ENCODE data around the gene PCSK6.
"Not testable (repeated sequence)": the region's sequence is repeated elsewhere in the genome, so short reads cannot be mapped to it uniquely, and the experiment has no call there.

The PCSK6 gene

DNA sequence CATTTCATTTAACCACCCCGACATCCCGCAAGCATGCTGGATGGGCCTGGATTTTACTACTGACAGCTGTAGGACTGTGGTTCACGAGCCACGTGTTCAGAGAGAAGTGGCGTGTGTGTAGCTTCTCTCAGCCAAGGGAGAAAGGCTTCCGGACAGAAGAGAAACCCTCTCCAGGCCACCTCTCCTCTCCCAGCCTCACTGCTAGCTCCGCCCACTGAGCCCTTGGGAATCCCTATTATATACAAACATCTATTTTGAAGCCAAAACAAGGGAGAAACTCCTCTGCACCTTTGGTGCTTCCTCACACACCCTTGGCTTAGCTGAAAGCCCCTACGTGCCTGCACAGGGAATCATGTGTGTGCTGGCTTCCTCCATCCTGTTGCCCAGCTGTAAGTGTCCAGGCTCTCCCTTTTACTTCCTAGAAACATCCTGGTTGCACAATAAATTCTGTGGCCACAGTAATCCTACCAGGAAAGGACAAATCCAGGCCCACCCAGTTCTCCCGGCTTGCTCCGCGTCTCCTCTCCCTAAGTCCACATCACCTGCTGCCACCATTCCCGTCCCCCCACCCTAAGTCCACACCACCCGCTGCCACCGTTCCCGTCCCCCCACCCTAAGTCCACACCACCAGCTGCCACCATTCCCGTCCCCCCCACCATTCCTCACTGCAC, 30.5 kb downstream of the PCSK6 start:
- no peak for DNase-seq

DNA sequence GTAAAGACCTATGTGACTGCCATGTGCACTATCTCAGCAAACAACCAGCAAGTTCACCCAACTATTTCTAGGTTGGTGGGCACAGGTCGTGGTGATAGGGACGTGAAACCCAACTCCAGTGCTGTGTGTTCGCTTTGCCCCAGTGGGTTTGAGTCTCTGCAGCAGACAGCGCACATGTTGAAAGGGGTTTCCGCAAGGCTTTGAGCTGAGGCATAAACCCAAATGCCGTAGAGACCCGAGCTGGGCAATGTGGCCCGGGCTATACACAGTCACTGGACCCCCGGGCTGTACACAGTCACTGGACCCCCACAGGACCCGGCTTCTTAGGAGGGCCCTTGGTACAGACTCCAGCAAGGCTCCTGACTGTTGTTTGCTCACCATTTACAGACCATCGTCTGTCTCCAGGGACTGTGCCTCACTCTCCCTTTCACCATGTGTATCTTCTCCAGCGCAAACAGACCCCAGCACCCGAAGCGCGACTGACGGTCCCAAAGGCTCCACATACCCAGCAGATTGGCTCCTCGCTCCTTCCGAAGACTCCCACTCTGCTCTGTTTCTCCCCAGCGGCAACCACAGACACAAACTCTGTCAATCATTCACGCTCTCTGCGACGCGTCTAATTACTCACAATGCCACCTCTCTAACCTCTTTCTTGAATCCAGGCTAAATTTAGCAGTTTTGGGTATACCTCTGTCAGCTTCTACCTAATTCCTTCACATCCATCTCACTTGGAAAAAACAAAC, 31.2 kb downstream of the PCSK6 start:
- no peak for DNase-seq

DNA sequence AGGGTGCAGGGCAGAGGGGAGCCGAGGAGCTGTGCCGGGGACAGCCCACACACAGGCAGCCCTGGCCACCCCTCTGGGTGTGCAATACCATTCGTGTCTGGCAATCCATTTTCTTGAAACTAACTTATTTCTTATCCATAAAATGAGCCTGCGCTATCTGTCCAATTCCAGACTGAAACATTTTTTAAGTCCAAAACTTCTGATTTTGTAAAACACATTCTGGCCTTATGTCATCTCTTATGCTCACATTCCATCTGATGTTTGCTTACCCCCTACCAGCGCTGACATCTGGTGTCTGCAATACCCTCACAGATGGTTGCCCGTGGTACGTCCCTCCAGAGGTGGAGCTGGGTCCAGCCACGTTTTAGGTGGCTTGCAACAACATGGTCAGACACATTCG, 31.8 kb downstream of the PCSK6 start:
- DNase-seq = no peak

DNA sequence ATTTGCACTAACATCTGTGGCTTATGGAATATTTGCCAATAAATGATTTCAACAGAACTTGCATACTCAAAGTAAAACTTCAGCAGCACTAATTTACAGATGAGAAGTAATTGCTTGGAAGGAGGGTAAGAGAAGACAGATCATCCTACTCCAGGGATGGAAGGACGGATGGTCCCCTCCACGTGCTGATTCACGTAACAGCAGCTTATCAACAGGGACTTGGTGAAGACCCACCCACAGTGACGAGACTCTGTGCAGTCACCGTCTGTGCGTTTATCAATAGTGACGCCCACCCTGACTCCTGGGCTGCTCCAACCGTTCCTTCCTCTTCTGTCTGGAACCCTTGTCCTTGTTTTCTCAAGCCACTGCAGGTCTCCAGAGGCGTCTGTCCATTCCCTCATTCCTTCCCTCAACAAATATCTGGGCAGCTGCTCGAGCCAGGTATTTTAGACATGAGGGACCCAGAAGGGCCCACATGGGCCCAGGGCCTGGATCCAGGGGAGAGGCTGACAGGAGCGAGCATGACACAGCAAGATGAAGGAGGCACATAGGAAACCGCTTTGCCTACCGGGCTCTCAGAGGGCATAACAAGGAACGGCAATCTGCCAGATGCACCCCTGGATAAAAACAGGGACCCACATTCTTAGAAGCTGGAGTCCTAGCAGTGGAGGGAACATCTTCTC, 33.3 kb downstream of the PCSK6 start:
- DNase-seq = no peak

DNA sequence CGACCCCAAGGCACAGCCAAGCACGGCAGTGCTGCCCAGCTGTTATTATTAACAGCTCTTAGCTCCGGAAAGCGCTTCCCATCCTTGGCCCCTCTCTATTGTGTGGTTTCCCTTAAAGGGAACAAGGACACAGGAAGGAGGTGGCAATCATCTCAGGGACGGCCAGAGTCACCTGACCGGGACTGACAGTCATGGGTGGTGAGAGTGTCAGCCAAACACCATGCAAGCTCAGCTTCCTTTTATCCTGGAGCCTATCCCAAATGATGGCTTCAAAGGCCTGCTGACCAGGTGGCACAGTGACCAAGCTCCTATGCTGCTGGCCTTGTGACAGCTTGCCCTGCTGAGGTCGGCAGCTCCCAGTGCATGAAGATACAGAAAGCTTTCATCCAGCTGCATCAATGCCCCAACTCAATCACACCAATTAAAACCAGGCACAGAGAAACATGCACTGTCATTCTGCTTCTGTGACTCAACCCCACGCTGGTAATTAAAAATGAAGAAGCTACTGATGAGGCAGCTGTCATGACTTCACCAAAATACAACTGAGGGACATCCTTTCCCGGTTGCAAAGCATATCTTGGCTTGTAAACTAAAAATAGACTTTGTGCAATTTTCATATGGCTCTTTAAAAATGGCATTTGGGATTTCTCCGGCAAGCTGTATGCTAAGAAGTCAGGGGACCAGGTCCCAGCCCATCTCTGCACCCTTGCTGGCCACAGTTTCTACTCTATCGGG, 34.0 kb downstream of the PCSK6 start:
- DNase-seq = no peak

DNA sequence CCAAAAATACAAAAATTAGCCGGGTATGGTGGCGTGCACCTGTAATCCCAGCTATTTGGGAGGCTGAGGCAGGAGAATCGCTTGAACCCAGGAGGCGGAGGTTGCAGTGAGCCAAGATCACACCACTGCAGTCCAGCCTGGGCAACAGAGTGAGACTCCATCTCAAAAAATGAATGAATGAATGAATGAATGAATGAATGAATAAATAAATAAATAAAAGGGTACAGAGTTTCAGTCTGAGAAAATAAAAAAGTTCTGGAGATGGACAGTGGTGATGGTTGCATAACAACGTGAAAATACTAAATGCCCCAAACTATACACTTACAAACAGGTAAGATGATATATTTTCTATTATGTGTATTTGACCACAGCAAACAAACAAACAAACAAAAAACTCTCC, 34.7 kb downstream of the PCSK6 start:
- DNase-seq = not testable (repeated sequence)

DNA sequence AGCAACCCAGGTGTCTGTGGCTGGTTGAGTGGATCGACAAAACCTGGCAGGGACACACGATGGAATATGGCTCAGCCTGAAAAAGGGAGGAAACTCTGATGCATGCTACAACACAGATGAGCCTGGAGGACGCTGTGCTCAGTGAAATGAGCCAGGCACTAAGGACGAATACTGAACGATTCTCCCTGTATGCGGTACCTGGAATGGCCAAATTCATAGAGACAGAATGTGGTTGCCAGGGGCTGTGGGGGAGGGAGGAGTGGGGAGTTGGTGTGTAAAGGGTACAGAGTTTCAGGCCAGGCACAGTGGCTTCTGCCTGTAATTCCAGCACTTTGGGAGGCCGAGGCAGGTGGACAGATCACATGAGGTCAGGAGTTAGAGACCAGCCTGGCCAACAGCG, 35.1 kb downstream of the PCSK6 start:
- DNase-seq = no peak

DNA sequence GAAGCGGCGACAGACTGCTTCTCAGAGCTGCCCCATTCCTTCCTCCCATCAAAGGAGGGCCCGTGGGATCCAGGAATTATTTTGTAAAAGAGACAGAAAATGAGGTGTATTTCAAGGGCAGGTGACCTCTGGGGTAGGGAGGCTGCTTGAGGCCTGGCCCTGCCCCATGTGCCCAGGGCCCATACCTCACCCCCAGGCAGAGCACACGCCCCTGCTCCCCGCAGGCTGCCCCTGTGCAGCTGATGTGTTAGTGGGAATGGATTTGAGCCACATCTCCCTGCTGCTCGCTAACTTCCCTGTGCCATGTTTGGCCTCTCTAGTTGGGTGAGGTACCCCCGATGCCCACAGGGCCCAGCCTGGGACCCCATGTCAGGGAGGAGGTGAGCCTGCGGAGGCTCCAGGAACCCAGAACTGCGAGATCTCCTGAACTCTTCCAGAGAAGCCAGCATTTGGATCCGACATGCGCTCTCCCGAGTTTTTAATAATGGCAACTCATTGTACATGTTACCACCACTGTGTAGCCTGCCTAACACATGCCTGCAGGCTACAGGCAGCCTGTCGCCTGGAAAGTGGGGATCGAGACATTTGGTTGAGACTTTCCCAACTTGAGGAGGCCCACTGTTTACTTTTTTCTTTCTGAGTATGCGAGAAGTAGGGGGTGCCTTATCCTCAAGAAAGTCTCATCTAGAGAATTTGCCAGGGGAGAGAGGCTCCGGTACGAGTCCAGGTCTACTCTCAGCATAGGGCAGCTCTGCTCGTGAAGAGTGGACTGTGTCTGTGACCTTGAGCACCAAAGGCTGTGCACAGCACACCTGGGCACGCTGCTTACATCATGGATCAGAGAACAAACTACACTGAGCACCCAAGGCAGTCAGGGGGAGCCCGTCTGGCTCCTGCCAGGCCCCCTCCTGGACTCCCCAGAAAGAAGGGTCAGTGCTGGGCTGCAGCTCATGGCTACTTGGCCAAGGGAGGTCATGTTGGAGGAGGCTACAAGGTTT, 36.1 kb downstream of the PCSK6 start:
- DNase-seq = no peak

DNA sequence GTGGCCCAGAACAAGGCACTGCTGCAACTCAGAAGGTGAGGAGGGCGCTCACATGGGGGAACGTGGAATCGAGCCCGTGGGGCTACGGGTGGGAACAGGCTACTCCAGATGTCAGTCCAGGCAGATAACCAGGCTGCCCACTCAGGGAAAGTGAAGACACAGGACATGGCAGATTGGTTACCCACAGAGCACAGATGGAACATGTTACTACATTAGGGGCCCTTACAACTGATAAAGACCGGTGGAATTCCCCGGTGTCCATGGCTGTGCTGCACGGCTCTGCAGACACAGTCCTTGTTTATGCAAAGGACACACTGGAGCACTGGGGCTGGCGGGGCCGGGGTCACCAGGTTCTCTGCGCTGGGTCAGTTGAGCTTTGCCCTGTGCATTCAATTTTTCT, 36.9 kb downstream of the PCSK6 start:
- DNase-seq = no peak

DNA sequence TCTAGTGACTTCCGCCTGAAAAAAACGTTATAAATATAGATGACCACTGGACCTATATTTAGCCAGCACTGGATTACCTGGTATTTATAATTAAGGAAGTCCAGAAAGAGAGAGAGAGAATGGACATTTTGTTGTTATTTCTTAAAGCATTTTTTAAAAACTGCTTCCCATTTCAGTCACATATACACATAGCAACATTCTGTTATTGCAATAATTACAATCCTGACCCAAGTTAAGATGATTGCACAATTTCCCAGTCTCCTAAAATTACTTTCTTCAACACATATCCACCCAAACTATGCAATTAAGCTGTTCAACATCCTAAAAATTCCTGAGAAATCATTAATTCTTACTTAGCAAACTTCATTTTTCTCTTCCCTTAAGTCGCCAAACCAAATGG, 37.7 kb downstream of the PCSK6 start:
- no peak for DNase-seq

DNA sequence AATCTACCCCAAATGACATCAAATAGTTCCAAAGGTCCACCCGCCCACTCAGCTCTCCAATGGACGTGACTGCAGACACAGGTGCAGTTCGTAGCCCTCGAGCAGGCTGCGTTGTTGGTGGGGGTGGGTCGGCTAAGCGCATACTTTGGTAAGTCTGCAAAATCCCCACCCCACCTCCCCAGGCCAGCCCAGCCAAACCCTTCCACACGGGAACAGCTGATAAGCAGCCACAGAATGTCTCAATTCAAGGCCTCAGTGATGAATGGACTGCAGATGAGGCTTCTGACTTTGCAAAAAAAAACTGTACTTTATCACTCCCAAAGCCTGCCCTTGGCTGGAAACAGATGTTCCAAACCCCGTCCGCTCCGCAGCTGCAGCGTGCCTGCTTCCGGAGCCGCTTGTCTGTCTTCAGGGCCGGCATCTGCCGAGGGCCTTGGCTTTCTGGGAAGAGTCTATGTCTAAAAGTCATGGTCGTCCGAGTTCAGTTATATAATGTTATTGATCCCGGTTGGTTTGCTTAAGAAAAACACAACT, 38.2 kb downstream of the PCSK6 start:
- DNase-seq = no peak

DNA sequence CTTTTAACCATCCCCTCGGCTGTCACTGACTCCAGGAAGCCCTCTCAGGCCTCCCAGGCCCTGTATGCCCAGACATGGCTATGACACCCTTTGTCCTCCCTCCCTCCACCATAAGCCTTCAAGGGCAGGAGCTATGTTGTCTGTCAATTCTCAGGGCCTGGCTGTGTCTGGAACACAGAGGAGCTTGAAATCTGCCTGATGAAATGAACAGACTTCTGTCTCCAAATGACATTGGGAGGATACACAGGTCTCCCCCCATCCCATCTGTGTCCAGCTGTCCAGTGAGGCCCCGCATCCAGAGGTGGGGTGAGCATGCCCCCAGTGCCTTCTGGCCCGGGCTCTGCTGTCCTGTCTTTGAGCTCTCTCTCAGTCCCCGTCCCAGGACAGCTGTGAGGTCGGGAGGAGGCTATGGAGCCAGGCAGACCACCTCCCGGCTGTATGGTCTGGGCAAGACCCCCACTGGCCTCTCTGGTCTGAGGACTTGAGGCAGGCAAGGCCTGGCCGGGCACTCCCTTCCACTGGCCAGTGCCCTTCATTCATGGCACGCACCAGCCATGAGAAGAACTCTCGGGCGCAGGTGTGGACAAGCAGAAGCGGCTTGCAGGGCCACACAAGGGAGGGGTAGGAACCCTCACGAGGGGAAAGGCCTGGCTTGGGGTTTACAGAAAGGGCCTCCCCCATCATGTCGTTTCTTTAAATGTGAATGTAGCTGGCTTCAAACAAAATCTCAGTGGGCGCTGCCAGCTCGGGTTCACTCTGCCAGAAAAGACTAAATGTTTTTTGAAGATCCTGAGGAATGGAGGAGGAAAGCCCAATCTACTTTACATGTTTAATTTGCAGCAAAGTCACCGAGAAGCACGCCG, 38.9 kb downstream of the PCSK6 start:
- no peak for DNase-seq

DNA sequence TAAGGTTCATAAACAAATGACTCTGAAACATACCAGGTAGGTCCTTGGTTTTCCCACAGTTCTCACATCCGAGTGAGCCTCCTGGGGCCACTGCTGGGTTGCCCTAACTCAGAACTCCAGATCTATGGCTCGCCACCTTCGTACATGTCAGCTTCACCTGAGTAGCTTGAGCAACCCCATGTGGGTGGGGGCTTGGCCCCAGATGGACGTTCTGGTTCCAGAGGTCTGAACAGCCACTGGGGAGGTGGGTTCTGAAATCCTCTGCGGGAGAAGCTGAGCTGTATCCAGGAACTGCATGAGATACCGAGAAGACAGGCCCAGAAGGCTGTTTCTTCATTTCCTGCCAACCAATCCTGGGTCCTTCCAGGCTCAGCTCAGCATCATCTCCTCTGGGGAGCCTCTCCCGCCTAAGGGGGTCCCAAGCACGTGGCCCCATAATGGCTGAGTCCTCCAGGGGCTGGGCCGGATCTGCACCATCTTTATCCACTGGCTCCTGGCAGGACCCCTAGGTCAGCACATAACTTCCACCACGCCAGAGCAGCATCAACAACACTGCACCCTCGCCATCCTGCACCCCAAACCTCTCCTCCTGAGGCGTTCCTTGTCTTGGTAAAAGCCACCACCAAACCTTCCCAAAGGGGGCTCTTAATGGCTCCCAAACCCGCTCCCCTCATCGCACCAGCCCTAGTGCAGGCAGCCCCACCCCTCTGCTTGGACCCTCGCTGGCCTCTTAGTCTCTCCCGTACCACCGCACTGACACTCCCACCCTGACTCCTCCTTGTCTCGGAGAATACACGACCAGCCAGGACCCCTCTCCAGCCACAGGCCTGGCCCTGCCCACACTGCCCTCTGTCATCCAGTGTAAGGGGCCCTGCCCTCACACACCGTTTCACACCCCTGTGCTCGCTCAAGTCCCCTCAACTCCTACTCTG, 39.8 kb downstream of the PCSK6 start:
- DNase-seq = no peak

DNA sequence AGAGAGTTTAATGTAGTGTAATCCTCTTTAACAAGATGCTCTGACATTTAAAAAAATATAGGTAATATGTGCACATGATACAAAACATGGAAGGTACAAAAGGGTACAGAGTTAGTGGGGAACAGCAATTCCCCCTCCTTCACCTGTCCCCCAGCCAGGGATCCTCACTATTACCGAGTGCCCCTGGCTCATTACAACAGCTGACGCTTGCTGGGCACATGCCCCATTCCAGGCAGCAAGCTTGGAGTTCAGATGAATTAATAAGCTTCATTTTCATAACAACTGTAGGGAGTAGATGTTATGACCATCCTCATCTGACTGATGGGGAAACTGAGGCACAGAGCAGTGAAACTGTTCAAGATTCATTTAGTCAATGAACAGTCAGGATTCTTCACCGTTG, 41.2 kb downstream of the PCSK6 start:
- no peak for DNase-seq

DNA sequence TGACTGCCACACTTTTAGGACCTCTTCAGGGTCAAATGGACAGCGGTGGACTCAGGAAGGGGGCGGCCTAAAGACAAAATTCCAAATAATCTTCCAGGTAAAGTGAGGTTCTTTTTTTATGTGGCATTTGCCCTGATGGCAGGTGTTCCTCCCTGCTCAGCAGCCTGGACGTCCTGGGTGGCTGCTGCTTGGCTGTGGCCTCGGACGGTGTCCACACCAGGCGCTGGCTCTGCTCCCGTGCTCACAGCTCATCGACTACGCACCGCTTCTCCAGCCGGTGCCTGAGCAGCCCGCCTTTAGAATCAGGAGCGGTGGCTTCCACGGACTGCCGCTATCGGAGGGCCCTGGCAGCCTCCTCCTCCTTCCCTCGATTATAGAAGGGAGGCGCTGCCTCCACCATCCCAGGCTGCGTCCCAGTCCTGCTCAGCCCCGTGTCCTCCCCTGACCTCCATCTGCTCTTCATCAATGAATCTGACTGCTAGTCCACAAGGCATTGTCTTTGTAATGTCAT, 41.9 kb downstream of the PCSK6 start:
- no peak for DNase-seq

DNA sequence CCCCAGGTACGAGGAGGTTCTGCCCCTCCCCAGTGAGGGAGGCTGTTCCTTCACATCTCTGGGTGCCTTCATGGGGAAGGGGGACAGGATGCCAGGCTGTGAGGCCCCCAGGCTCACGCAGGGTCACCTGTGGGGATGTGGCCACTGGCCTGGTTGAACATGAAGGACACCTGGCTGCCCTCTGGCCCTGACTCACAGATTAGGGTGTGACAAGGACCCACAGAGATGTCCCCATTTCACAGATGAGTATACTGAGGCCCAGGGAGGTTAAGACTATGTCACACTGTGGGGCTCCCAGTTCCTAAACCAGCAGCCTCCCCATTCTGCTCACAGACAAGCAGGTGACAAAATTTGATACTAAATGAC, 42.4 kb downstream of the PCSK6 start:
- DNase-seq = no peak

DNA sequence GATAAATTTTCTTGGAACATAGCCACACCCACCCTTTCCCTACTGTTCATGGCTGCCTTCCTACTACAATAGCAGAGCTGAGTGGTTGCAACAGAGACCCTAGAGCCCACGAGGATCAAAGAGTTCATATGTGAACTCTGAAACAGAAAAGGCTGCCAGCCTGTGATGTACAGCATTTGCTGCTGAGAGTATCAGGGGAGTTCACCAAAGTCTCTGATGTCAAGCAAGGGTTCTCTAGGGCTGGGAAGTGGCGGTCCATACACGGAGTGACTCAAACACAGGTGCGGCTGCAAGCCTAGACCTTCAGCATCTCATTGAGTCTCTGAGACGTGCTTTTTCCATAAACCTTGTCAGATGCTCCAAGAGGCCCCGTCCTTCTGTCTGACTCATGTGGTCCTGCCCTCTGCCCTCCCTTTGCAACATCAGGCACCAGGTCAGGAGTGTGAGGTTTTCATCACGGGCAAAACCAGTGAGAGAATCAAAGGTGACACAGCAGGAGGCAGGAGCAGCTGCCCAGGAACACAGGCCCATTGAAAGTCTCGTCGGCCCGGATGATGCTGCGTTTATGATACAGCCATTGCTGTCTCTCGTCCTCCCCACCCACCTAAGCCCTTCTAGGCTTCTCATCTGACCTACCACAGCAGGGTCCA, 42.9 kb downstream of the PCSK6 start:
- no peak for DNase-seq

DNA sequence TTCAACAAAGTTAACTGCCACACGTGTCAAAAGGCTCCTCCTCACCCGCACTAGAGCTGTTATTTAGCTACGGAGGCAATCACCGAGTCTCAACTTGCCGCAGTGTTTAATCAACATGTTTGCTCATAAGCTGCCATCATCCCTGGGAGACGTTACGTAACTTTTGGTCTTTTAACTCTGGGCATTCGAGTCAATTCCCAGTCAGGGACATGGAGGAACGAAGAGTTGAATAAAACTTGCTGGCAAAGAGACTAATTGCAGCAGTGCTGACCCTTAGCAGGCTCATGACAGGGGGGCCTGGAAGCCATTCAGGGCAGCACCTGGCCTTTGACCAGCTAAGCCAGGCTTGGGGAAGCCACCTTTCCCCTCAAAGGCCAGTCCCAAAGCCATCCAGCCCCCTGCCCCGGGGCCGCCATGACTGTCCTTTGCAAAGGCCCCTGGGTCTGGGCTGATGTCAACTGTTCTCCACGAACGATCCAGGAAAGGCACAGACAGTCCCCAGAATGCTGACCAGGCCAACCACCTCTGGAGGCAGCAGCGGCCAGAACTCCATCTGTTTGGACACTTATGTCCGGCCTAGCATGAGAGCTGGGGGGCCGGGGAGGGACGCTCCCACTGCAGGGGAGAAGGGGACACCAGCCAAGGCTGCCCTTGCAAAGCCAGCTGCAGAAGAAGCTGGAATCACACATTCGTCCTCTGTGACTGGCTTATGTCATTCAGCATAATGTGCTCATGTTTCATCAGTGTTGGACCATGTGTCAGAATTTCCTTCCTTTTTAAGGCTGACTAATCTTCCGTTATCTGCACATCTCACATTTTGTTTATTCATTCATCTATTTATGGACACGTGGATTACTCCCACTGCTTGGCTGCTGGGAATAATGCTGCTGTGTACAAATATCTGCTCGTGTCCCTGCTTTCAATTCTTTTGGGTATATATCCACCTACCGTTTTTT, 43.7 kb downstream of the PCSK6 start:
- DNase-seq = no peak
